Transverse colon (tissue), 4 donors: Measurements from ENCODE around the gene NPAS4. TPM values are rescaled to one million over a fixed set of nuclear protein-coding genes. Genes with fewer than 3 reads are reported as not detected.

Experiments
- DNase-seq: peaks from one replicate; pipeline ENCODE4 v3.0.0-alpha.2; 2019
- H3K27ac ChIP-seq, 4 donors: fragments of 200-600 bp; sonication (generic); 2 replicates each; pipeline ENCODE4 v1.5.1; 2016 to 2018; ENCODE audit warnings: inconsistent platforms in 4 of 4
- H3K27me3 ChIP-seq: fragments of 200-600 bp; sonication (generic); 2 replicates; pipeline ENCODE4 v1.5.1; 2017; ENCODE audit warnings: inconsistent platforms
- H3K36me3 ChIP-seq, 4 donors: fragments of 200-600 bp; sonication (generic); 2 replicates each; pipeline ENCODE4 v1.5.1; 2017 to 2019; ENCODE audit warnings: inconsistent platforms in 4 of 4
- H3K4me1 ChIP-seq, 4 donors: fragments of 200-600 bp; sonication (generic); 2 replicates each; pipeline ENCODE4 v1.5.1; 2017 to 2020; ENCODE audit warnings: inconsistent platforms in 4 of 4
- H3K4me3 ChIP-seq, 4 donors: fragments of 200-600 bp; sonication (generic); 1 replicate in 1 of 4; 2 replicates in 3 of 4; pipeline versions ENCODE4 v1.5.1 to v1.6.1; 2017 to 2019; ENCODE audit warnings: inconsistent platforms in 4 of 4
- H3K9me3 ChIP-seq, 2 donors: fragments of 200-600 bp; sonication (generic); 2 replicates each; pipeline ENCODE4 v1.5.1; 2017 to 2019; ENCODE audit warnings: inconsistent platforms in 2 of 2
- CTCF ChIP-seq, 5 experiments: fragments of 200-600 bp in 3 of 5; fragments of 450-650 bp in 2 of 5; sonication (generic) in 3 of 5; IDR thresholded peaks; 1 replicate in 2 of 5; 2 replicates in 3 of 5; pipeline ENCODE4 v1.5.1; 2016 to 2017; ENCODE audit warnings: antibody characterized with exemption in 5 of 5, inconsistent platforms in 3 of 5, mild to moderate bottlenecking in 2 of 5, moderate library complexity in 1 of 5
- EP300 ChIP-seq: sonication (generic); formaldehyde crosslinking; IDR thresholded peaks from one replicate; pipeline ENCODE4 v1.6.1; 2017; ENCODE audit warnings: antibody characterized with exemption, low read depth
- POLR2A ChIP-seq: fragments of 450-650 bp; IDR thresholded peaks from one replicate; pipeline ENCODE4 v1.6.1; 2016; ENCODE audit warnings: antibody characterized with exemption, mild to moderate bottlenecking, moderate library complexity
- POLR2AphosphoS5 ChIP-seq, 3 donors: sonication (generic); formaldehyde crosslinking; IDR thresholded peaks; one replicate each; pipeline ENCODE4 v1.6.1; 2016; ENCODE audit warnings: antibody characterized with exemption in 3 of 3
- WGBS, 2 donors: methylation state at CpG; one replicate each; pipeline ENCODE4 v1.1.5; 2018; ENCODE audit warnings: low coverage in 1 of 2; 5-methylcytosine and 5-hydroxymethylcytosine counted together
- in situ Hi-C, 4 donors: fragments of 200-750 bp; cut with MboI; loops; one replicate each; pipeline versions ENCODE4 v1.15.0 to v1.15.1; 2017; ENCODE audit warnings: low sequenced_read_pairs in 3 of 4, low pct_ligation_motif_present in 1 of 4, low pct_unique_long_range_greater_than_20kb in 1 of 4
- intact Hi-C: fragments of 100-400 bp; cut with DNase I; formaldehyde crosslinking; loops from one replicate; pipeline ENCODE4 v1.15.1; 2023; ENCODE audit warnings: low total_unique reads
- total RNA-seq, 4 donors: library from RNA; depleted of rRNA; stranded (reverse); fragments of >200 nt; gene quantifications; one replicate each; pipeline ENCODE4 v1.1.0, GENCODE V29; 2016

NPAS4 gene
- total RNA-seq, 4 donors from 2014 or later = 0.16 TPM; not detected in 3

- peaks cover 0 to 12% (median 0%) of the 10 kb centered on the region in 4 donors for H3K4me1 ChIP-seq
- H3K27me3 ChIP-seq = peaks cover 14% of the 10 kb centered on the region
- no peak overlapping the region for H3K27ac ChIP-seq
- peak overlapping the region in 2 of 4 donors; percentile 9 to 34 for H3K4me3 ChIP-seq
- in situ Hi-C loops = loop anchor here in 1 of 4 donors (10.0 kb wide), 1 partner anchor 82 kb away; no protein-coding TSS in a partner anchor
- TF ChIP-seq POLR2A (no peak), POLR2AphosphoS5 (IDR thresholded peaks at IDR 0.05) (no peak), CTCF (IDR thresholded peaks at IDR 0.05) (peak; percentile 84 to 97 (median 95)), EP300 (no peak)
- intact Hi-C loops = no loop called here
- DNase-seq = peak; percentile 88
- 7 to 24% methylated on average over 5 to 20 of the region's 20 CpGs for WGBS, 2 donors
- H3K9me3 ChIP-seq = no peaks in the 10 kb centered on the region
- H3K36me3 ChIP-seq = no peaks in the 10 kb centered on the region
Measured at GRCh38 chr11:66386171-66387069, 34.4 kb upstream of the NPAS4 start.

- Histone ChIP-seq H3K27ac (no peak overlapping the region), H3K4me1 (peaks cover 0 to 12% (median 0%) of the 10 kb centered on the region in 4 donors), H3K4me3 (no peak overlapping the region), H3K36me3 (no peaks in the 10 kb centered on the region), H3K27me3 (peaks cover 27% of the 10 kb centered on the region), H3K9me3 (no peaks in the 10 kb centered on the region)
- TF ChIP-seq POLR2AphosphoS5 (IDR thresholded peaks at IDR 0.05) (no peak), POLR2A (no peak), CTCF (IDR thresholded peaks at IDR 0.05) (peak; percentile 66 to 79 (median 67))
- in situ Hi-C loops (loop anchor here in 1 of 4 donors (10.0 kb wide), 1 partner anchor 84 kb away; no protein-coding TSS in a partner anchor), intact Hi-C loops (no loop called here)
- WGBS, 2 donors = 31 to 63% methylated on average over 2 to 8 of the region's 8 CpGs
- DNase-seq = peak; percentile 83
Measured at GRCh38 chr11:66388780-66389386, 32.0 kb upstream of the NPAS4 start.

GRCh38 chr11:66391322-66391721 lies 29.5 kb upstream of the NPAS4 start:
- H3K36me3 ChIP-seq = no peaks in the 10 kb centered on the region
- no peak overlapping the region for H3K27ac ChIP-seq
- H3K9me3 ChIP-seq = no peaks in the 10 kb centered on the region
- in situ Hi-C loops = loop anchor here in 1 of 4 donors (10.0 kb wide), 1 partner anchor 87 kb away; no protein-coding TSS in a partner anchor
- TF ChIP-seq EP300 (no peak), POLR2AphosphoS5 (IDR thresholded peaks at IDR 0.05) (no peak), CTCF (IDR thresholded peaks at IDR 0.05) (no peak), POLR2A (no peak)
- WGBS, 2 donors = 62 to 63% methylated on average over 6 of the region's 6 CpGs
- peaks cover 24% of the 10 kb centered on the region for H3K27me3 ChIP-seq
- intact Hi-C loops = no loop called here
- H3K4me1 ChIP-seq = peaks cover 0 to 6% (median 0%) of the 10 kb centered on the region in 4 donors
- DNase-seq = no peak
- no peak overlapping the region for H3K4me3 ChIP-seq

- Histone ChIP-seq H3K4me3 (no peak overlapping the region), H3K27ac (no peak overlapping the region), H3K27me3 (peaks cover 24% of the 10 kb centered on the region), H3K36me3 (no peaks in the 10 kb centered on the region), H3K9me3 (no peaks in the 10 kb centered on the region), H3K4me1 (no peaks in the 10 kb centered on the region)
- no peak for DNase-seq
- intact Hi-C loops (no loop called here), in situ Hi-C loops (loop anchor here in 1 of 4 donors (10.0 kb wide), 1 partner anchor 89 kb away; no protein-coding TSS in a partner anchor)
- 70 to 94% methylated on average over 2 to 3 of the region's 3 CpGs for WGBS, 2 donors
- no peak for TF ChIP-seq EP300
- TF ChIP-seq POLR2AphosphoS5 (IDR thresholded peaks at IDR 0.05) = no peak
Measured at GRCh38 chr11:66393954-66394353, 26.9 kb upstream of the NPAS4 start.
